ENCODE measurements around the gene TPGS2.
A peak's percentile ranks its signal among the peaks of the same experiment; 100 is the strongest.

TPGS2 gene

GRCh38 chr18:36848609-36849008, 19.8 kb upstream of the TPGS2 start:
- no peaks in the 10 kb centered on the region for H3K9me3 ChIP-seq (ENCODE audit: control insufficient read depth in 2 of 2, low read length in 2 of 2)
- H3K9ac ChIP-seq (ENCODE audit: low read length in 2 of 2): no peak overlapping the region
- no peaks in the 10 kb centered on the region for H3K36me3 ChIP-seq (ENCODE audit: control insufficient read depth in 2 of 2, insufficient read depth in 2 of 2, low read length in 2 of 2)
- H3K4me1 ChIP-seq (ENCODE audit: control insufficient read depth, insufficient read depth, low read length): no peaks in the 10 kb centered on the region
- H3K27ac ChIP-seq (ENCODE audit: low read length): no peak overlapping the region
- no peaks in the 10 kb centered on the region for H3K27me3 ChIP-seq (ENCODE audit: control insufficient read depth in 1 of 2, insufficient read depth in 2 of 2, low read length in 2 of 2)
- no peak overlapping the region for H3K4me3 ChIP-seq (ENCODE audit: low read length in 2 of 2)

DNA sequence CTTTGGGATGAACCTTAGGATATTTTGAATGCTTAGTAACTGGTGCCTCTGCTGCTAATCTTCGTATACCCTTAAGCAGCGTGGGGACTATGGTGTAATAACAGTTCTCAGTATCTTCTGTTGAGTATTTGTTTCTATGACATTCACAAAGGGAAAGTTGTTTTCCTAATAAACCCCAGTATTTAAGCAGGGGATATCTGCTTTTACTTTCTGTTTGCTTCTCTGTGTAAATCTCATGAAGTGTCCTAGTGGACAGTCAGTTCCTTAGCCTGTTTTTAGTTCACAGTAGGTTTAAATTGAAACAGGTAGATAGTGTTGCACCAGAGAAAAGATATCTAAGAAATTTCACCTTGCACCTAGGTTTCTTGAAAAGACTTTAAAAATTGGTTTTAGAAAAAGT, 15.0 kb upstream of the TPGS2 start:
- H3K27ac ChIP-seq (ENCODE audit: low read length): no peak overlapping the region
- no peaks in the 10 kb centered on the region for H3K4me1 ChIP-seq (ENCODE audit: control insufficient read depth, insufficient read depth, low read length)
- H3K9ac ChIP-seq (ENCODE audit: low read length in 2 of 2): no peak overlapping the region
- peaks cover 0 to 5% of the 10 kb centered on the region in 2 donors for H3K36me3 ChIP-seq (ENCODE audit: control insufficient read depth in 2 of 2, insufficient read depth in 2 of 2, low read length in 2 of 2)
- H3K4me3 ChIP-seq (ENCODE audit: low read length in 2 of 2): no peak overlapping the region
- H3K9me3 ChIP-seq (ENCODE audit: control insufficient read depth in 2 of 2, low read length in 2 of 2): no peaks in the 10 kb centered on the region
- H3K27me3 ChIP-seq (ENCODE audit: control insufficient read depth in 1 of 2, insufficient read depth in 2 of 2, low read length in 2 of 2): no peaks in the 10 kb centered on the region

- Histone ChIP-seq H3K9ac (ENCODE audit: low read length in 2 of 2) (no peak overlapping the region), H3K27ac (ENCODE audit: low read length) (no peak overlapping the region), H3K27me3 (ENCODE audit: control insufficient read depth in 1 of 2, insufficient read depth in 2 of 2, low read length in 2 of 2) (no peaks in the 10 kb centered on the region), H3K9me3 (ENCODE audit: control insufficient read depth in 2 of 2, low read length in 2 of 2) (no peaks in the 10 kb centered on the region), H3K4me1 (ENCODE audit: control insufficient read depth, insufficient read depth, low read length) (no peaks in the 10 kb centered on the region), H3K4me3 (ENCODE audit: low read length in 2 of 2) (no peak overlapping the region), H3K36me3 (ENCODE audit: control insufficient read depth in 2 of 2, insufficient read depth in 2 of 2, low read length in 2 of 2) (peaks cover 0 to 5% of the 10 kb centered on the region in 2 donors)
These were observed 14.4 kb upstream of the TPGS2 start for GRCh38 chr18:36843199-36843598.

- H3K9ac ChIP-seq (ENCODE audit: low read length in 2 of 2): no peak overlapping the region
- peaks cover 0 to 10% of the 10 kb centered on the region in 2 donors for H3K36me3 ChIP-seq (ENCODE audit: control insufficient read depth in 2 of 2, insufficient read depth in 2 of 2, low read length in 2 of 2)
- no peak overlapping the region for H3K4me3 ChIP-seq (ENCODE audit: low read length in 2 of 2)
- no peaks in the 10 kb centered on the region for H3K27me3 ChIP-seq (ENCODE audit: control insufficient read depth in 1 of 2, insufficient read depth in 2 of 2, low read length in 2 of 2)
- H3K9me3 ChIP-seq (ENCODE audit: control insufficient read depth in 2 of 2, low read length in 2 of 2): no peaks in the 10 kb centered on the region
- no peak overlapping the region for H3K27ac ChIP-seq (ENCODE audit: low read length)
- no peaks in the 10 kb centered on the region for H3K4me1 ChIP-seq (ENCODE audit: control insufficient read depth, insufficient read depth, low read length)
These were observed 11.0 kb upstream of the TPGS2 start for GRCh38 chr18:36839835-36840234.

GRCh38 chr18:36835927-36836326, 7.1 kb upstream of the TPGS2 start:
- no peaks in the 10 kb centered on the region for H3K4me1 ChIP-seq (ENCODE audit: control insufficient read depth, insufficient read depth, low read length)
- H3K9ac ChIP-seq (ENCODE audit: low read length in 2 of 2): no peak overlapping the region
- H3K27me3 ChIP-seq (ENCODE audit: control insufficient read depth in 1 of 2, insufficient read depth in 2 of 2, low read length in 2 of 2): no peaks in the 10 kb centered on the region
- H3K27ac ChIP-seq (ENCODE audit: low read length): no peak overlapping the region
- no peaks in the 10 kb centered on the region for H3K9me3 ChIP-seq (ENCODE audit: control insufficient read depth in 2 of 2, low read length in 2 of 2)
- no peak overlapping the region for H3K4me3 ChIP-seq (ENCODE audit: low read length in 2 of 2)
- H3K36me3 ChIP-seq (ENCODE audit: control insufficient read depth in 2 of 2, insufficient read depth in 2 of 2, low read length in 2 of 2): peaks cover 0 to 8% of the 10 kb centered on the region in 2 donors

GRCh38 chr18:36833120-36833519, 4.3 kb upstream of the TPGS2 start:
- H3K27me3 ChIP-seq (ENCODE audit: control insufficient read depth in 1 of 2, insufficient read depth in 2 of 2, low read length in 2 of 2): no peaks in the 10 kb centered on the region
- H3K27ac ChIP-seq (ENCODE audit: low read length): no peak overlapping the region
- no peaks in the 10 kb centered on the region for H3K9me3 ChIP-seq (ENCODE audit: control insufficient read depth in 2 of 2, low read length in 2 of 2)
- peaks cover 0 to 5% of the 10 kb centered on the region in 2 donors for H3K36me3 ChIP-seq (ENCODE audit: control insufficient read depth in 2 of 2, insufficient read depth in 2 of 2, low read length in 2 of 2)
- H3K4me3 ChIP-seq (ENCODE audit: low read length in 2 of 2): no peak overlapping the region
- H3K9ac ChIP-seq (ENCODE audit: low read length in 2 of 2): no peak overlapping the region
- H3K4me1 ChIP-seq (ENCODE audit: control insufficient read depth, insufficient read depth, low read length): no peaks in the 10 kb centered on the region

DNA sequence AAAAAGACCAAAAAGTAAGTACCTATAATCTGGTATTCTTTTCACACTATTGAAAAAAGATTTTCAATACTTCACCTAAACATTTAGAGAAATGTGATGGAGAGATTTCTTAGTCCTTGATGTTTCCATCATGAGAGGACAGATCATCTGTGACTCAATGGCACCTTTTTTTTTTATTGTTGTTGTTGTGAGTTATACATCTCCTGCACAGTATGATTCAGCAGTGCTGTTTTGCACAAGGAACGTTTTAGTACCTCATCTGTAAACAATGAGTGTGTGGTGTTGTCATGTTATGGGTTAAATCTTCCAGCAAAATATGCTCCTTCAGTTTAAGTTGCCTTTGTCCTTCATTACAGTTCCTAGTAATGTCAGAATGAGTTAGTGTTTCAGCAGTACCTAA, 2.3 kb upstream of the TPGS2 start:
- no peaks in the 10 kb centered on the region for H3K9me3 ChIP-seq (ENCODE audit: control insufficient read depth in 2 of 2, low read length in 2 of 2)
- H3K9ac ChIP-seq (ENCODE audit: low read length in 2 of 2): no peak overlapping the region
- no peaks in the 10 kb centered on the region for H3K4me1 ChIP-seq (ENCODE audit: control insufficient read depth, insufficient read depth, low read length)
- H3K4me3 ChIP-seq (ENCODE audit: low read length in 2 of 2): no peak overlapping the region
- no peak overlapping the region for H3K27ac ChIP-seq (ENCODE audit: low read length)
- no peaks in the 10 kb centered on the region for H3K36me3 ChIP-seq (ENCODE audit: control insufficient read depth in 2 of 2, insufficient read depth in 2 of 2, low read length in 2 of 2)
- H3K27me3 ChIP-seq (ENCODE audit: control insufficient read depth in 1 of 2, insufficient read depth in 2 of 2, low read length in 2 of 2): no peaks in the 10 kb centered on the region

- Histone ChIP-seq H3K27me3 (ENCODE audit: control insufficient read depth in 1 of 2, insufficient read depth in 2 of 2, low read length in 2 of 2) (no peaks in the 10 kb centered on the region), H3K9me3 (ENCODE audit: control insufficient read depth in 2 of 2, low read length in 2 of 2) (no peaks in the 10 kb centered on the region), H3K4me3 (ENCODE audit: low read length in 2 of 2) (peak overlapping the region; percentile 96 to 97), H3K27ac (ENCODE audit: low read length) (no peak overlapping the region), H3K9ac (ENCODE audit: low read length in 2 of 2) (peak overlapping the region in 1 of 2 donors; percentile 81), H3K36me3 (ENCODE audit: control insufficient read depth in 2 of 2, insufficient read depth in 2 of 2, low read length in 2 of 2) (no peaks in the 10 kb centered on the region), H3K4me1 (ENCODE audit: control insufficient read depth, insufficient read depth, low read length) (no peaks in the 10 kb centered on the region)
These were observed 1.3 kb upstream of the TPGS2 start for GRCh38 chr18:36830158-36830495.

DNA sequence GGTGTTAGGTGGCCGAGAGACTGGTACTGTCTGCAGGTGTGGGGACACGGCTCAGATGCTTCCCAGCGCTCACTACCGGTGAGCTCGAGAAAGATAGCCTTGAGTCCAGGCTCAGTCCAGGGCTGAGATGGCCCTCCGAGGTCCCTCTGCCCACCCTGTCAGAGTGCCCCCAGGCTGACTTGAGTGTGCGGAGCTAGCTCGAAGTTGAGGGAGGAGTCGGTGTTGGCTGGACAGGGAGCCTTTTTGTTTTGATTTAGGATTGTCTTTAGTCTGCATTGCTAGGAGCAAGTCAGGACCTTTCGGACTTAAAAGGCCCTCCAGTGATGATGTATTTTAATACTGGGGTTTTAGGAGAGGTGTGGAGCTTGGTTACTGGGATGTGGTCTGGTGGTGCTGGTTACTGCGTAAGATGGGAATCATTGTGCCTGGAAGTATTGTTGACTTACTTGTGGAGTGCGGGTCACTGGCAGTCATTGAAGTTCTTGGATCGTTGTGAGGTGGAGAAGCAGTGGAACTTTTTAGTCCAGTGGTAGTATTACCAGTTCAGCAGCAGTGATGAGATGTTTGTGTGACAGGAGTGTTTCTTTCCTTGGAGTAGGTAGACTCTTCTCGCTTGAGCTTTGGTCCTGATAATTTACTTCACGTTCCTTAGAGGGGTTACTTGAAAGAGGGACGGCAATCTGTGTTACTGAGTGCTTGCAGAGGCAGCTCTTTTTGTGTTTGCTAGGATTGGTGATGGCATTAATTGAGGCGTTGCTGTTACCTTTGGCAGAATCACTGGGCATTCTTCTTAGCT, 758 bp upstream of the TPGS2 start:
- Histone ChIP-seq H3K9ac (ENCODE audit: low read length in 2 of 2) (peak overlapping the region; percentile 81 to 86), H3K4me1 (ENCODE audit: control insufficient read depth, insufficient read depth, low read length) (no peaks in the 10 kb centered on the region), H3K36me3 (ENCODE audit: control insufficient read depth in 2 of 2, insufficient read depth in 2 of 2, low read length in 2 of 2) (no peaks in the 10 kb centered on the region), H3K27ac (ENCODE audit: low read length) (peak overlapping the region; percentile 53), H3K27me3 (ENCODE audit: control insufficient read depth in 1 of 2, insufficient read depth in 2 of 2, low read length in 2 of 2) (no peaks in the 10 kb centered on the region), H3K4me3 (ENCODE audit: low read length in 2 of 2) (peak overlapping the region; percentile 96 to 97), H3K9me3 (ENCODE audit: control insufficient read depth in 2 of 2, low read length in 2 of 2) (no peaks in the 10 kb centered on the region)

DNA sequence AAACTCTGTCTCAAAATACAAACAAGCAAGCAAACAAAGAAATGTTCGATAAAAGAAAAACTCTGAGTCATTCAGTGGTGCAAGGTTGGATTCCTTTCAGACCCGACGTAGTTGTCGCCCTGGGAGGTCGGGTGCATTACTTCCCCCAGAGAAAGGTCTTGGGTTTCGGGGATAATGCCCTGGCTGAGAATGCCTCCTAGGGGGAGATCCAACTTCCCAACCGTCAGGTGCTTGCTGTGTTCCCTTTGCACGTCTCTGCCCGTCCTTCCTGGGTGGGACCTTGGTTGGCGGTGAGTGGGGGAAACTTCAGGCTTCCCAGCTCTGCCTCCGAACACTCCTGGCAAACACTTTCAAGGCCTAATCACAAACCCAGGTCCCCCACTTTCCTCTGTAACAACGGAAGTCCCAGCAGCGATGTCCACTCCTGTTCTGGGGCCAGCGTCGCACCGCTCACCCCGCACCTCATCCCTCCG, 609 bp downstream of the TPGS2 start:
- H3K9ac ChIP-seq (ENCODE audit: low read length in 2 of 2): peak overlapping the region; percentile 78 to 81
- H3K36me3 ChIP-seq (ENCODE audit: control insufficient read depth in 2 of 2, insufficient read depth in 2 of 2, low read length in 2 of 2): no peaks in the 10 kb centered on the region
- no peaks in the 10 kb centered on the region for H3K4me1 ChIP-seq (ENCODE audit: control insufficient read depth, insufficient read depth, low read length)
- H3K9me3 ChIP-seq (ENCODE audit: control insufficient read depth in 2 of 2, low read length in 2 of 2): no peaks in the 10 kb centered on the region
- H3K27ac ChIP-seq (ENCODE audit: low read length): peak overlapping the region; percentile 53
- peak overlapping the region; percentile 96 to 97 for H3K4me3 ChIP-seq (ENCODE audit: low read length in 2 of 2)
- H3K27me3 ChIP-seq (ENCODE audit: control insufficient read depth in 1 of 2, insufficient read depth in 2 of 2, low read length in 2 of 2): no peaks in the 10 kb centered on the region

- no peak overlapping the region for H3K9ac ChIP-seq (ENCODE audit: low read length in 2 of 2)
- H3K27ac ChIP-seq (ENCODE audit: low read length): no peak overlapping the region
- H3K36me3 ChIP-seq (ENCODE audit: control insufficient read depth in 2 of 2, insufficient read depth in 2 of 2, low read length in 2 of 2): no peaks in the 10 kb centered on the region
- no peaks in the 10 kb centered on the region for H3K4me1 ChIP-seq (ENCODE audit: control insufficient read depth, insufficient read depth, low read length)
- no peaks in the 10 kb centered on the region for H3K9me3 ChIP-seq (ENCODE audit: control insufficient read depth in 2 of 2, low read length in 2 of 2)
- H3K27me3 ChIP-seq (ENCODE audit: control insufficient read depth in 1 of 2, insufficient read depth in 2 of 2, low read length in 2 of 2): no peaks in the 10 kb centered on the region
- no peak overlapping the region for H3K4me3 ChIP-seq (ENCODE audit: low read length in 2 of 2)
These were observed 2.2 kb downstream of the TPGS2 start for GRCh38 chr18:36826556-36826955.
